B cell (primary cell): ENCODE results near the gene TSHZ1. TPM values are rescaled to one million over a fixed set of nuclear protein-coding genes. Genes with fewer than 3 reads are reported as not detected.

Source experiments
- ATAC-seq: fragments of 200-7000 bp; cut with Tn5 transposase; one replicate; pipeline ENCODE4 v1.10.0; 2021; ENCODE audit warnings: low read depth, mild to moderate bottlenecking, moderate number of reproducible peaks, moderate library complexity
- CTCF ChIA-PET: fragments of 350-600 bp; sonication (Branson Sonifier 250); formaldehyde crosslinking; loops from one replicate; lab custom pipeline; 2021; ENCODE audit warnings: antibody characterized with exemption, inconsistent platforms; lab: Charles Lee
- POLR2A ChIA-PET: fragments of 350-600 bp; sonication (Branson Sonifier 250); formaldehyde crosslinking; loops from one replicate; lab custom pipeline; 2021; ENCODE audit warnings: antibody characterized with exemption; lab: Charles Lee
- DNase-seq: peaks from one replicate; pipeline ENCODE4 v3.0.0; 2013
- H2AFZ ChIP-seq: 2 replicates; pipeline ENCODE4 v1.6.1; 2012; ENCODE audit warnings: mild to moderate bottlenecking, low read depth, low read length; ENCODE audit not compliant: insufficient read depth, poor library complexity, severe bottlenecking
- H3K27ac ChIP-seq, 2 donors: 1 replicate in 1 of 2; 2 replicates in 1 of 2; pipeline ENCODE4 v1.5.1; 2012 to 2013; ENCODE audit warnings: low read length in 2 of 2, mild to moderate bottlenecking in 2 of 2, moderate library complexity in 1 of 2
- H3K27me3 ChIP-seq, 4 experiments: fragments of 200-600 bp in 1 of 4; sonication (generic) in 1 of 4; replicated peaks in 1 of 4; 1 replicate in 2 of 4; 2 replicates in 2 of 4; pipeline versions ENCODE4 v1.6.1 to v1.7.0; 2013 to 2016; ENCODE audit warnings: low read length in 3 of 4, mild to moderate bottlenecking in 2 of 4, mixed read lengths in 1 of 4, moderate library complexity in 1 of 4; ENCODE audit not compliant: insufficient read depth in 4 of 4, control insufficient read depth in 3 of 4; ENCODE audit errors: control extremely low read depth in 1 of 4
- H3K36me3 ChIP-seq, 2 experiments: replicated peaks in 1 of 2; 1 replicate in 1 of 2; 2 replicates in 1 of 2; pipeline versions ENCODE4 v1.6.1 to v1.7.1; 2013; ENCODE audit warnings: low read length in 1 of 2; ENCODE audit not compliant: insufficient read depth in 2 of 2, control insufficient read depth in 1 of 2; ENCODE audit errors: control extremely low read depth in 1 of 2, extremely low read depth in 1 of 2
- H3K4me1 ChIP-seq, 2 donors: fragments of 200-600 bp in 1 of 2; sonication (generic) in 1 of 2; 1 replicate in 1 of 2; 2 replicates in 1 of 2; pipeline versions ENCODE4 v1.5.1 to v1.6.1; 2013 to 2017; ENCODE audit warnings: low read length in 2 of 2; ENCODE audit not compliant: control insufficient read depth in 2 of 2, insufficient read depth in 2 of 2
- H3K4me2 ChIP-seq: replicated peaks from 2 replicates; pipeline ENCODE3; 2012; ENCODE audit warnings: mild to moderate bottlenecking, low read depth, low read length; ENCODE audit not compliant: poor library complexity, severe bottlenecking
- H3K4me3 ChIP-seq, 5 experiments: fragments of 200-600 bp in 1 of 5; sonication (generic) in 1 of 5; 1 replicate in 3 of 5; 2 replicates in 2 of 5; pipeline versions ENCODE4 v1.5.1 to v1.7.0; 2011 to 2016; ENCODE audit warnings: low read length in 4 of 5, mild to moderate bottlenecking in 4 of 5, low read depth in 2 of 5, control low read depth in 1 of 5, moderate library complexity in 1 of 5; ENCODE audit not compliant: insufficient read depth in 1 of 5; ENCODE audit errors: control extremely low read depth in 1 of 5, extremely low read depth in 1 of 5
- H3K79me2 ChIP-seq: fragments of 200-600 bp; sonication (generic); one replicate; pipeline ENCODE4 v1.6.0; 2016; ENCODE audit warnings: low read length; ENCODE audit not compliant: control insufficient read depth, insufficient read depth
- H3K9ac ChIP-seq: fragments of 200-600 bp; sonication (generic); 2 replicates; pipeline ENCODE4 v1.6.1; 2017; ENCODE audit warnings: mild to moderate bottlenecking, low read length, moderate library complexity
- H3K9me3 ChIP-seq, 3 donors: one replicate each; pipeline versions ENCODE4 v1.6.1 to v1.7.1; 2013; ENCODE audit warnings: low read length in 2 of 3; ENCODE audit not compliant: control insufficient read depth in 2 of 3, insufficient read depth in 1 of 3; ENCODE audit errors: control extremely low read depth in 1 of 3
- H4K20me1 ChIP-seq: 2 replicates; pipeline ENCODE4 v1.6.0; 2012; ENCODE audit warnings: mild to moderate bottlenecking, low read length; ENCODE audit not compliant: insufficient read depth, control insufficient read depth, poor library complexity, severe bottlenecking
- H3K27ac Mint-ChIP-seq: one replicate; pipeline ENCODE4 v1.8.0; 2021; ENCODE audit warnings: mixed read lengths
- H3K27me3 Mint-ChIP-seq: one replicate; pipeline ENCODE4 v1.8.0; 2021; ENCODE audit warnings: mixed read lengths
- H3K4me1 Mint-ChIP-seq: one replicate; pipeline ENCODE4 v1.8.0; 2021; ENCODE audit warnings: mixed read lengths
- H3K4me3 Mint-ChIP-seq: one replicate; pipeline ENCODE4 v1.8.0; 2021; ENCODE audit warnings: mixed read lengths
- H3K9me3 Mint-ChIP-seq: one replicate; pipeline ENCODE4 v1.8.0; 2022; ENCODE audit warnings: mixed read lengths; ENCODE audit not compliant: insufficient read depth
- CTCF ChIP-seq: fragments of 200-600 bp; IDR thresholded peaks from one replicate; pipeline ENCODE4 v1.8.0; 2022; ENCODE audit warnings: antibody characterized with exemption, mild to moderate bottlenecking
- EZH2 ChIP-seq: IDR thresholded peaks from 2 replicates; pipeline ENCODE4 v1.6.1; 2012; ENCODE audit warnings: borderline replicate concordance, low read depth, mild to moderate bottlenecking, moderate library complexity, low read length; ENCODE audit not compliant: insufficient read depth, poor library complexity, severe bottlenecking
- WGBS: methylation state at CpG from one replicate; pipeline ENCODE4 v1.1.5; 2013; ENCODE audit warnings: missing lambda C conversion rate; ENCODE audit not compliant: insufficient coverage; 5-methylcytosine and 5-hydroxymethylcytosine counted together
- intact Hi-C: fragments of 100-400 bp; cut with micrococcal nuclease; formaldehyde crosslinking; loops from one replicate; pipeline ENCODE4 v1.10.0; 2022
- polyA plus RNA-seq: library from polyadenylated mRNA; depleted of rRNA; stranded (reverse); fragments of >200 nt; gene quantifications from 2 replicates; pipeline ENCODE4 v1.2.3, GENCODE V29; 2012
- total RNA-seq, 2 donors: library from RNA; stranded (reverse); fragments of 120-200 nt in 1 of 2; gene quantifications; 1 replicate in 1 of 2; 2 replicates in 1 of 2; pipeline versions ENCODE4 v1.2.3 to v1.2.4, GENCODE V29; 2013 to 2022

The TSHZ1 gene
- total and polyA plus RNA-seq, 2 donors (not counting 1 experiment from before 2014, with no cell fraction given), result 5.3 to 9.8 TPM

- H3K79me2 ChIP-seq, result peaks cover 5% of the 10 kb centered on the region
- H3K4me1 Mint-ChIP-seq, result peaks cover 32% of the 10 kb centered on the region
- peaks cover 0 to 10% of the 10 kb centered on the region in 2 experiments for H3K36me3 ChIP-seq
- no peaks in the 10 kb centered on the region for H3K9me3 Mint-ChIP-seq
- no peak overlapping the region for H3K4me3 ChIP-seq
- peaks cover 21 to 27% of the 10 kb centered on the region in 2 donors for H3K4me1 ChIP-seq
- H3K4me2 ChIP-seq, result no peak overlapping the region
- H2AFZ ChIP-seq, result no peak overlapping the region
- H3K9me3 ChIP-seq, result peaks cover 0 to 4% (median 0%) of the 10 kb centered on the region in 3 donors
- WGBS, result no CpG with 5 or more reads among the region's 6 CpGs
- no peak for DNase-seq
- no peak for TF ChIP-seq EZH2
- no peak for TF ChIP-seq CTCF
- peaks cover 21% of the 10 kb centered on the region for H3K27me3 Mint-ChIP-seq
- H3K27me3 ChIP-seq, result peaks cover 0 to 5% (median 2%) of the 10 kb centered on the region in 4 experiments
- CTCF ChIA-PET, result no interaction called here
- POLR2A ChIA-PET, result no interaction called here
- ATAC-seq, result no peak
- H3K27ac Mint-ChIP-seq, result no peak overlapping the region
- H4K20me1 ChIP-seq, result peaks cover 44% of the 10 kb centered on the region
- H3K9ac ChIP-seq, result no peak overlapping the region
- intact Hi-C loops, result no loop called here
- no peak overlapping the region for H3K27ac ChIP-seq
- no peak overlapping the region for H3K4me3 Mint-ChIP-seq
Observed at GRCh38 chr18:75202696-75203365, 7.8 kb upstream of the TSHZ1 start.

GRCh38 chr18:75203416-75204268, 7.0 kb upstream of the TSHZ1 start:
- ChIA-PET CTCF (no interaction called here), POLR2A (no interaction called here)
- Histone ChIP-seq H2AFZ (no peak overlapping the region), H3K36me3 (peaks cover 0 to 10% of the 10 kb centered on the region in 2 experiments), H3K27me3 (peaks cover 0 to 5% (median 2%) of the 10 kb centered on the region in 4 experiments), H3K79me2 (peaks cover 5% of the 10 kb centered on the region), H3K9ac (no peak overlapping the region), H3K27ac (no peak overlapping the region), H3K4me1 (peaks cover 24 to 32% of the 10 kb centered on the region in 2 donors), H3K9me3 (peaks cover 0 to 4% (median 0%) of the 10 kb centered on the region in 3 donors), H3K4me2 (no peak overlapping the region), H4K20me1 (peaks cover 47% of the 10 kb centered on the region), H3K4me3 (no peak overlapping the region)
- intact Hi-C loops, result no loop called here
- TF ChIP-seq CTCF (no peak), EZH2 (no peak)
- Mint-ChIP-seq H3K4me1 (peaks cover 35% of the 10 kb centered on the region), H3K9me3 (no peaks in the 10 kb centered on the region), H3K4me3 (no peak overlapping the region), H3K27me3 (peaks cover 21% of the 10 kb centered on the region), H3K27ac (no peak overlapping the region)
- 71% methylated on average over 10 of the region's 24 CpGs for WGBS
- DNase-seq (no peak), ATAC-seq (no peak)
